Stimulated activated naive B cell treated with anti-CD40 and anti-IgM and Interleukin-4, amounts not matched to agents 10 μg/mL and 1 μg/mL and 100 μg/mL, for 72 hours (primary cell): Measurements from ENCODE around the gene PTPRN2.

Experiments
- ATAC-seq, 2 donors: fragments of 150-1000 bp; cut with Tn5 transposase; replicated peaks; 2 replicates each; pipeline ENCODE4 v1.10.0; 2021; ENCODE audit warnings: moderate library complexity in 1 of 2
- DNase-seq: peaks from one replicate; pipeline ENCODE4 v3.0.0; 2021
- H3K27ac Mint-ChIP-seq: one replicate; pipeline ENCODE4 v1.8.0; 2022; ENCODE audit warnings: mild to moderate bottlenecking, mixed read lengths
- H3K27me3 Mint-ChIP-seq, 2 donors: one replicate each; pipeline ENCODE4 v1.8.0; 2022; ENCODE audit warnings: mixed read lengths in 2 of 2
- H3K36me3 Mint-ChIP-seq, 2 donors: one replicate each; pipeline ENCODE4 v1.8.0; 2022; ENCODE audit warnings: mixed read lengths in 2 of 2, mild to moderate bottlenecking in 1 of 2
- H3K4me1 Mint-ChIP-seq, 2 donors: one replicate each; pipeline ENCODE4 v1.8.0; 2022; ENCODE audit warnings: mixed read lengths in 2 of 2, mild to moderate bottlenecking in 1 of 2
- H3K4me3 Mint-ChIP-seq, 2 donors: one replicate each; pipeline ENCODE4 v1.8.0; 2022; ENCODE audit warnings: mild to moderate bottlenecking in 2 of 2, mixed read lengths in 2 of 2, moderate library complexity in 1 of 2
- H3K9me3 Mint-ChIP-seq, 2 donors: one replicate each; pipeline ENCODE4 v1.8.0; 2022; ENCODE audit warnings: mixed read lengths in 2 of 2, mild to moderate bottlenecking in 1 of 2

The PTPRN2 gene

DNA sequence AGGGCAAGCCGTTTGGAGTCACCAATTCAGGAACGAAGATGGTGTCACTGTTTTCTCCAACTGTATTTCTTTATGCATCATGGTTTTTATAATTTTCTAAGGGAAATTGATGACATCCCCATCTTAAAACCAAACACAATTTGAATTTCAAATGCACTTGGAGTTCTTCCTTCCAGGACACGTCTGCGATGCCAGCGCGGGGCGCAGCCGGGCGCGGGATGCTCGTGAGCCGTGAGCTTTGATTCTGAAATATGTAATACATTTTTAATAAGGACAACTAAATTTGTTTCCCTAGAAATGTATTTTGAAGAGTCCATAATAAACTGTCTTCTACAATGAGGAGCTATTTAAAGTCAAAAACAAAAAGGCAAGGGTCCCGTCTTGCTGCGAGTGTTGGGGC lies 758.7 kb downstream of the PTPRN2 start:
- no peaks in the 10 kb centered on the region for H3K4me1 Mint-ChIP-seq
- no peak overlapping the region for H3K27ac Mint-ChIP-seq
- no peaks in the 10 kb centered on the region for H3K36me3 Mint-ChIP-seq

DNA sequence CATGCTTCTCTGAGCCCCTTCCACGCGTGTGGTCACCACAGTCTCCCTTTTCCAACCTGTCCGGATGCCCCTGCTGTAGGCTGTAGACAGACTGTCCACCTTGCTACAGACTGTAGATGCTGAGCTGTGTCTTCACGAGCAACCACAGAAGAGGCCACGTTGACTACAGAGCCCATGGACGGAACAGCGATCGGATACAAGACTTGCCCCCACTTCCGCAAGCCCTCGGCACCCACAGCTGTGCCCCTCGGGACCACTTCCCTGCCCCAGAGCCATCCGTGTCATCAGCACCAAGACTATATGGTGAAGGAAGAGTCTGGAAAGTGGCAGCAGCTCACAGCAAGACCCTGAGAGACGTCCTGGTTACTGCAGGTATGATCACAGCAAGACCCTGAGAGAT lies 759.4 kb downstream of the PTPRN2 start:
- Mint-ChIP-seq H3K9me3 (no peaks in the 10 kb centered on the region), H3K4me1 (no peaks in the 10 kb centered on the region), H3K36me3 (no peaks in the 10 kb centered on the region), H3K27me3 (no peaks in the 10 kb centered on the region), H3K27ac (no peak overlapping the region), H3K4me3 (no peak overlapping the region)
- ATAC-seq (no peak), DNase-seq (no peak)

More for the DNA sequence above, 758.7 kb downstream of the PTPRN2 start:
- H3K9me3 Mint-ChIP-seq = no peaks in the 10 kb centered on the region
- H3K4me3 Mint-ChIP-seq = no peak overlapping the region
- ATAC-seq (no peak), DNase-seq (no peak)
- no peaks in the 10 kb centered on the region for H3K27me3 Mint-ChIP-seq

- H3K27me3 Mint-ChIP-seq = no peaks in the 10 kb centered on the region
- DNase-seq (no peak), ATAC-seq (no peak)
- H3K27ac Mint-ChIP-seq = no peak overlapping the region
- H3K9me3 Mint-ChIP-seq = no peaks in the 10 kb centered on the region
- no peaks in the 10 kb centered on the region for H3K36me3 Mint-ChIP-seq
- no peak overlapping the region for H3K4me3 Mint-ChIP-seq
- no peaks in the 10 kb centered on the region for H3K4me1 Mint-ChIP-seq
Measured at GRCh38 chr7:157827863-157828160, 759.8 kb downstream of the PTPRN2 start.

GRCh38 chr7:157827045-157827862 lies 760.4 kb downstream of the PTPRN2 start:
- Mint-ChIP-seq H3K4me3 (no peak overlapping the region), H3K9me3 (no peaks in the 10 kb centered on the region), H3K27me3 (no peaks in the 10 kb centered on the region), H3K27ac (no peak overlapping the region), H3K36me3 (no peaks in the 10 kb centered on the region), H3K4me1 (no peaks in the 10 kb centered on the region)
- ATAC-seq = no peak
- no peak for DNase-seq

- H3K27ac Mint-ChIP-seq = no peak overlapping the region
- no peaks in the 10 kb centered on the region for H3K9me3 Mint-ChIP-seq
- no peaks in the 10 kb centered on the region for H3K4me1 Mint-ChIP-seq
- no peak overlapping the region for H3K4me3 Mint-ChIP-seq
- DNase-seq = no peak
- ATAC-seq = no peak
- no peaks in the 10 kb centered on the region for H3K27me3 Mint-ChIP-seq
- H3K36me3 Mint-ChIP-seq = no peaks in the 10 kb centered on the region
Measured at GRCh38 chr7:157826566-157826965, 761.1 kb downstream of the PTPRN2 start.

DNA sequence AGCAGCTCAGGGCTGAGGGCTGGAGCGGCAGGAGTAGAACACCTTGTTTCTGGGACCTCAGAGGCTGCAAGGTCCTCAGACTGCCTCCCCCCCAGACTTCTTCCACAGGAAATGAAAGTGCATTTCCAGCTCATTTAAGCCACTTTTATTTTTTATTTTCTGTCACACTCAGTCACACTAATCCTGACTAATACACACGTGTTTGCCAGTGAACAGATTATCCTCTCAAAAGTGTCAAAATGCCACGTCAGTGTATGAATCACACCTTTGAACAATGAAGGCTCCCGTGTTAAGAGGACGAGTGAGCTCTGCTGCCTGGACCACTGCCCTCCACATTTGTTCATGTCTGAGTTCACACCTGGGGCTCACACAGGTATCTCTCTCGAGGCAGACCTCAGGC lies 762.3 kb downstream of the PTPRN2 start:
- no peak for DNase-seq
- Mint-ChIP-seq H3K4me1 (no peaks in the 10 kb centered on the region), H3K36me3 (no peaks in the 10 kb centered on the region), H3K27ac (no peak overlapping the region), H3K4me3 (no peak overlapping the region), H3K27me3 (no peaks in the 10 kb centered on the region), H3K9me3 (no peaks in the 10 kb centered on the region)
- no peak for ATAC-seq

- DNase-seq = no peak
Measured at GRCh38 chr7:157824819-157825121, 762.9 kb downstream of the PTPRN2 start.

DNA sequence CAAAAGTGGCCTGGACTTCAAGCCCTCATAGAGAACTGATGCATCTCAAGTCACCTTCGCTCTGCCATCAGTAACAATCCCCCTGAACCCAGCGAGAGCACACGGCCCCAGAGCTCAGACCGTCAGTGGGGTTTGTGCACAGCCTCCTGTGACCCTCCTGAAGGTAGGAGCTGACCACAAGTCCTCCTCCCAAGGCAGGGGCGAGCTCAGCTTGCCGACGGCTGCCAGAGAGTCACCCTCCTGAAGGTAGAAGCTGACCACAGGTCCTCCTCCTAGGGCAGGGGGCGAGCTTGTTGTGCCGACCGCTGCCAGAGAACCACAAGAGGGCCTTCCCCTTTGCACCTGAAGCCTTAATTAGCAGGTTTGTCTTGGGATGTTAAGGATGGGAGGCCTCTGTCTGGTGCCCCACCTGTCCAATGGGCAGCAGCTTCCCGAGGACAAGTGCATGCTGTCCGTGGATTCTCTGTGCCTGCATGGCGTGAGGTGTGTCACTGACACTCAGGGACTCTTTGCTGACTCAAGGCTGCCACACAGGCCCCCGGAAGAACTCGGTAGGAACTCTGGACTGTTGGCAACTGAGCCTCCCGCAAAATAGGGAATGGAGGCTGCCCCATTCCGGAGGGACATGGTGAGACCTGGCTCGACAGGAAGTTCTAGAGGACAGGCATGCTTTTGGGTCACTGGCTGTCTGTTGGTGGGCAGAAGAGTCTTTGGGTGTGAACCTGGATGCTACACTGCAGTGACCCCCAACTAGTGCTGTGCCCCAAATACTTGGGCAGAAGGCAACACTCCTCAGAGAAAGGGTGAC lies 763.4 kb downstream of the PTPRN2 start:
- Mint-ChIP-seq H3K36me3 (no peaks in the 10 kb centered on the region), H3K27me3 (no peaks in the 10 kb centered on the region), H3K4me3 (no peak overlapping the region), H3K4me1 (no peaks in the 10 kb centered on the region), H3K27ac (no peak overlapping the region), H3K9me3 (no peaks in the 10 kb centered on the region)
- DNase-seq = no peak
- no peak for ATAC-seq

More at GRCh38 chr7:157824819-157825121, 762.9 kb downstream of the PTPRN2 start:
- Mint-ChIP-seq H3K27ac (no peak overlapping the region), H3K9me3 (no peaks in the 10 kb centered on the region), H3K4me1 (no peaks in the 10 kb centered on the region), H3K36me3 (no peaks in the 10 kb centered on the region), H3K4me3 (no peak overlapping the region), H3K27me3 (no peaks in the 10 kb centered on the region)
- no peak for ATAC-seq

DNA sequence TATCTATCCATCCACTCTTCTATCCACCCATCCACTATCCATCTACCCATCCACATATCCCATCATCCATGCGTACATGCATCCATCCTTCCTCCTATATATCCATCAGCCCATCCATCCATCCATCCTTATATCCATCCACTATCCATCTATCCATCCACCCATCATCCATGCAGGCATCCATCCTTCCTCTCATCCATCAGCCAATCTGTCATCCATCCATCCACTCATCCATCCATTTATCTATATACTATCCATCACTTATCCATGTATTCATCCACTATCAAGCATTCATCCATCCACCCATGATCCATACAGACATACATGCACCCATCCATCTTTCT lies 765.0 kb downstream of the PTPRN2 start:
- no peaks in the 10 kb centered on the region for H3K27me3 Mint-ChIP-seq

DNA sequence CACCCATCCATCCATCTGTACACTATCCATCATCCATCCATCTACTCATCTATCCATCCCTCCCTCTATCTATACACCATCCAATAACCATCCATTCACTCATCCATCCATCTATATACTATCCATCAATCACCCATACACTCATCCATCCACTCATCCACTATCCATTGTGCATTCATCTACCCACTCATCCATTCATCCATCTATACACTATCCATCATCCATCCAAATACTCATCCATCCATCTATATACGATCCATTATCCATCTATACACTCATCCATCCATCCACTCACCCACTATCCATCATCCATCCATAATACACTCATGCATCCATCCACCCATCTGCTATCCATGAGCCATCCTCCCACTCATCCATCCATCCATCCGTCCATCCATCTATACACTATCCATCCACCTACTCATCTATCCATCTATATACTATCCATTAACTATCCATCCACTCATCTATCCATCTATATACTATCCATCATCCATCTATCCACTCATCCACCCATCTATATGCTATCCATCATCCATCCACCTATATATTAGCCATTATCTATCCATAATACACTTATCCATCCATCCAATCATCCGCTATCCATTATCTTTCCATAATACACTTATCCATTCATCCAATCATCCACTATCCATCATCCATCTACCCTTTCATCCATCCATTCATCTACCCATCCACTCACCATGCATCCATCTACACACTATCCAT lies 765.5 kb downstream of the PTPRN2 start:
- ATAC-seq (no peak), DNase-seq (no peak)
- peaks cover 6% of the 10 kb centered on the region in 2 donors for H3K9me3 Mint-ChIP-seq
- no peak overlapping the region for H3K4me3 Mint-ChIP-seq
- H3K27me3 Mint-ChIP-seq = no peaks in the 10 kb centered on the region
- H3K4me1 Mint-ChIP-seq = no peaks in the 10 kb centered on the region
- no peak overlapping the region for H3K27ac Mint-ChIP-seq
- no peaks in the 10 kb centered on the region for H3K36me3 Mint-ChIP-seq

More for the DNA sequence above, 765.0 kb downstream of the PTPRN2 start:
- no peak overlapping the region for H3K27ac Mint-ChIP-seq
- H3K4me3 Mint-ChIP-seq = no peak overlapping the region
- ATAC-seq = no peak
- no peak for DNase-seq
- peaks cover 4% of the 10 kb centered on the region in 2 donors for H3K9me3 Mint-ChIP-seq
- H3K36me3 Mint-ChIP-seq = no peaks in the 10 kb centered on the region
- no peaks in the 10 kb centered on the region for H3K4me1 Mint-ChIP-seq

- no peaks in the 10 kb centered on the region for H3K27me3 Mint-ChIP-seq
- DNase-seq (no peak), ATAC-seq (no peak)
- peaks cover 6% of the 10 kb centered on the region in 2 donors for H3K9me3 Mint-ChIP-seq
- H3K4me1 Mint-ChIP-seq = no peaks in the 10 kb centered on the region
- no peaks in the 10 kb centered on the region for H3K36me3 Mint-ChIP-seq
- no peak overlapping the region for H3K27ac Mint-ChIP-seq
- no peak overlapping the region for H3K4me3 Mint-ChIP-seq
Measured at GRCh38 chr7:157820796-157821195, 766.8 kb downstream of the PTPRN2 start.

- H3K4me1 Mint-ChIP-seq = no peaks in the 10 kb centered on the region
- H3K27ac Mint-ChIP-seq = no peak overlapping the region
- ATAC-seq = no peak
- no peak overlapping the region for H3K4me3 Mint-ChIP-seq
- DNase-seq = no peak
- H3K36me3 Mint-ChIP-seq = no peaks in the 10 kb centered on the region
- no peaks in the 10 kb centered on the region for H3K27me3 Mint-ChIP-seq
- H3K9me3 Mint-ChIP-seq = peaks cover 6% of the 10 kb centered on the region in 2 donors
Measured at GRCh38 chr7:157819455-157819807, 768.2 kb downstream of the PTPRN2 start.

- Mint-ChIP-seq H3K4me1 (no peaks in the 10 kb centered on the region), H3K27ac (no peak overlapping the region), H3K9me3 (peaks cover 6% of the 10 kb centered on the region in 2 donors), H3K4me3 (no peak overlapping the region), H3K27me3 (no peaks in the 10 kb centered on the region), H3K36me3 (no peaks in the 10 kb centered on the region)
- no peak for DNase-seq
- no peak for ATAC-seq
Measured at GRCh38 chr7:157818701-157819454, 768.7 kb downstream of the PTPRN2 start.

- Mint-ChIP-seq H3K27me3 (no peaks in the 10 kb centered on the region), H3K36me3 (no peaks in the 10 kb centered on the region), H3K9me3 (peaks cover 6% of the 10 kb centered on the region in 2 donors), H3K4me1 (no peaks in the 10 kb centered on the region), H3K4me3 (no peak overlapping the region), H3K27ac (no peak overlapping the region)
- ATAC-seq = no peak
- DNase-seq = no peak
Measured at GRCh38 chr7:157817944-157818700, 769.5 kb downstream of the PTPRN2 start.
